H4 (cell line): ENCODE results near the gene SBF1. TPM values are rescaled to one million over a fixed set of nuclear protein-coding genes. Genes with fewer than 3 reads are reported as not detected.
"Not testable (repeated sequence)": the region's sequence is repeated elsewhere in the genome, so short reads cannot be mapped to it uniquely, and the experiment has no call there.

ENCODE experiments used
- DNase-seq: peaks from one replicate; pipeline ENCODE4 v3.0.0-alpha.2; 2015; ENCODE audit warnings: low spot score
- total RNA-seq: library from RNA; depleted of rRNA; stranded (reverse); fragments of >200 nt; shearing (Covaris generic); gene quantifications from 2 replicates; pipeline ENCODE4 v1.2.3, GENCODE V29; 2014; rRNA removed

The SBF1 gene
- 29.1 and 33.9 TPM in 2 replicates for total RNA-seq

- DNase-seq: peak; percentile 77
These were observed at the start of gene SBF1 for GRCh38 chr22:50474710-50475651. SBF1 (minus strand) TSS chr22:50475035; CDS start chr22:50474840, 195 bp downstream.

- DNase-seq: no peak
These were observed 49.2 kb upstream of the SBF1 start for GRCh38 chr22:50523806-50524675.

GRCh38 chr22:50523458-50523805 lies 48.6 kb upstream of the SBF1 start:
- no peak for DNase-seq

GRCh38 chr22:50522806-50523438 lies 48.1 kb upstream of the SBF1 start:
- DNase-seq: no peak

- no peak for DNase-seq
These were observed 47.5 kb upstream of the SBF1 start for GRCh38 chr22:50522208-50522805.

GRCh38 chr22:50521710-50522109 lies 46.9 kb upstream of the SBF1 start:
- DNase-seq: no peak

GRCh38 chr22:50520826-50521453 lies 46.1 kb upstream of the SBF1 start:
- no peak for DNase-seq

GRCh38 chr22:50520184-50520583 lies 45.3 kb upstream of the SBF1 start:
- not testable (repeated sequence) for DNase-seq

GRCh38 chr22:50519151-50519550 lies 44.3 kb upstream of the SBF1 start:
- no peak for DNase-seq

GRCh38 chr22:50518606-50519005 lies 43.8 kb upstream of the SBF1 start:
- no peak for DNase-seq

GRCh38 chr22:50517495-50518260 lies 42.8 kb upstream of the SBF1 start:
- DNase-seq: no peak

GRCh38 chr22:50516891-50517290 lies 42.1 kb upstream of the SBF1 start:
- no peak for DNase-seq

GRCh38 chr22:50516068-50516467 lies 41.2 kb upstream of the SBF1 start:
- no peak for DNase-seq

GRCh38 chr22:50513175-50513574 lies 38.3 kb upstream of the SBF1 start:
- no peak for DNase-seq

GRCh38 chr22:50508897-50509296 lies 34.1 kb upstream of the SBF1 start:
- DNase-seq: no peak

- peak; percentile 90 for DNase-seq
These were observed 33.4 kb upstream of the SBF1 start, which contains the start of gene NCAPH2 for GRCh38 chr22:50507991-50508884. NCAPH2 (plus strand) TSS chr22:50508224; CDS start chr22:50508338, 114 bp downstream.

- DNase-seq: peak; percentile 39
These were observed 32.7 kb upstream of the SBF1 start, which contains the start of gene LMF2 for GRCh38 chr22:50507421-50507990. LMF2 (minus strand) TSS chr22:50507702; CDS start chr22:50507675, 27 bp downstream.

- no peak for DNase-seq
These were observed 32.0 kb upstream of the SBF1 start for GRCh38 chr22:50506611-50507420.
